ENCODE measurements around the gene ANKHD1.

GRCh38 chr5:140560227-140560626 is 158.6 kb downstream of the ANKHD1 start:
- no peak for TF ChIP-seq POLR2A (IDR thresholded peaks at IDR 0.05; ENCODE audit: low read length)
- TF ChIP-seq GATA1 (IDR thresholded peaks at IDR 0.05; ENCODE audit: low read depth, low read length) = no peak

Data from erythroblast (primary cell).